ENCODE measurements around the gene ADGRL1.

DNA sequence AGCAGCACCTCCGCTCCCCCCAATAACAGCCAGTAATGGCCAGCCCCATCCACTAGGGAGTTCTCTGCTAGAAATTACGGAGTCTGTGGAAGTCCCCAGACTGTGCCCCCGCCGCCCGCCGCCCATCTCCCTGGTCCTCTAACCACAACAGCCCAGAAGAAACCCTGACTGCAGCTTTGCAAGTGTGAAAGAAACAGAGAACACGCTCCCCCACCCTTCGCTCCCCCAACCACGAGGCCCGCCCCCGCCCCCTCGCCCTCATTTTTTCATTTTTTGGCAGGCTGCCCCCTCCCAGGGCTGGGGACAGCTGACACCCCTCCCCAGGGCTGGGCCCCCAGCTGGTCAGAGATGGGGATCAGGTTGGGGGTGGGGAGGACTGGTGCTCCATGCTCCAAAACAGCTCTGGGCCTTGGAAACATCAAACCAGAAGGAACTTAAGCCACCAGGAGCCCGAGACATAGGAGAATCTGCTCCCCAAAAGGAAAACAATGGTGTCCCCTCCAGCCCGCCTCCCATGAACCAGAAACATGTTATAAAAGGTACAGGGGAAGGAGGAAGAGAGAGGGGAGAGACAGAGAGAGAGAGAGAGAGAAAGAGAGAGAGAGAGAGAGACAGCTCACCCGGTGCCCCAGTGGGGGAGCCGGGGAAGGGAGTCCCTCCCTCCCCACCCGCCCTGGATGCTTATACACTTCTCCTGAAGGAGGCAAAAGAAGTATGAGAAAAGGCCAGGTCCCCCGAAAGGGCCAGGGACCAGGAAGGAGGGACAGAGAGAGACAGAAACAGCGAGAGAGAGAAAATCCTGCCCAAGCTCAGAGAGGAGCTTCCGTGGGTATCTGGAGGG lies 39.8 kb downstream of the ADGRL1 start:
- TF ChIP-seq MAFK (IDR thresholded peaks at IDR 0.05; ENCODE audit: low read depth, low read length) (no peak), CTCF (IDR thresholded peaks at IDR 0.05; ENCODE audit: control extremely low read depth in 1 of 3, insufficient read depth in 1 of 3, low read depth in 1 of 3, low read length in 3 of 3) (no peak), ATF3 (IDR thresholded peaks at IDR 0.05; ENCODE audit: insufficient read depth, low read depth, low read length) (no peak), EZH2 (IDR thresholded peaks at IDR 0.05; ENCODE audit: low read depth, low read length, severe bottlenecking) (no peak), ATF2 (IDR thresholded peaks at IDR 0.05; ENCODE audit: low read length) (no peak)
